Measurements from ENCODE around the gene ZNHIT3.

The ZNHIT3 gene

DNA sequence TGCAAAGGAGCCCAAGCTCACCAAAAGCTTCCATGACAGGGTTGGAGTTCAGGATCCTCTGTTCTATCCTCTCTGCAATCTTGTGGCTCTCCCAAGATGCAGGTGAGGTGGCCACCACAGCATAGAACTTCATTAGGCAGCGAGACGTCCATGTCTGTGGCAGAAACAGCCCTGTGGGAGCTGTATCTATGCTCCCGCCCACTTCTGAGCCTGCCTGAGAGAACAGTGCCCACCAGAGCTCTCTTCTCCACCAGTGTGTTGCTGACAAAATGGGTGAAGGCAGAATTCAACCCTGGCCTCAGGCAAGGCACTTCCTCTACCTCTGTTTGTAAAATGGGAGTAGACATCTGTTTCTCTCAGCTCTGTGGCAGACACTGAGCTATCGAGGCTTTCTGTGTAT, 29.4 kb downstream of the ZNHIT3 start:
- DNase-seq, result no peak

DNA sequence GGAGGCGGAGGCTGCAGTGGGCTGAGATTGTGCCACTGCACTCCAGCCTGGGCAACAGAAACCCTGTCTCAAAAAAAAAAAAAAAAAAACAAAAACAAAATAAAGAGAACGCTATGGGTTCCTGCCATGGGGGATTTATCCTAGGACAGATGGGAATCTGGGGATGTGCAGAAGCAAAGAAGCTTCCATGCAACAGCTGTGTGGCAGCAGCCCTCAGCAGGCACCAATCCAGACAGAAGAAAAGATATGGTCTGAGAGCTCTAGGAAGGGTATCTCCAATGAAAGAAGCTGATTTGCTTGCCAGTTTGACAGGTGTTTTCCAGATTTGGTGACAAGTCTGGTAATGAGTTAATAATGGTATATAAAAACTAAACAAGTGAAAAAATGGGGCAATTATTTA, 36.6 kb downstream of the ZNHIT3 start:
- DNase-seq, result no peak

DNA sequence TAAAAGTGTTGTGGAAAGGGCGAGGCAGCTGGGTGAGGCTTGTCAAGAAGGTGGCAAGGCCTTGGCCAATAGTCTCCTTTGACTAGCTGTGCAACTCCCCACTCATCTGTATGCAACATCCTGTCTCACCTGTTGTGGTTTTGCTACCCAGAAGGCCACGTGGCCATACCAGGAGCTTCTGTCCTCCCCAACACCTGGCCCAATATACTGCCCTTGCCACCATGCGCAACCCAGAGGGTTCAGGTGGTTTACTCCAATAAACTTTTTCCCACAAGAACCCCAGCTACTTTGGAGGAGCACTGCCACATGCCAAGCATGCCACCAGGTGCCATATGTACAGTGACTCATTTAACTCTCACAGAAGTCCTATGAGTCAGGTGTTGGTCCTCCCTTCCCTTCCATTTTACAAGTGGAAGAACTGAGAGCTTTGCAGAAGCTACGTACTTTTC, 38.0 kb downstream of the ZNHIT3 start:
- DNase-seq, result no peak

DNA sequence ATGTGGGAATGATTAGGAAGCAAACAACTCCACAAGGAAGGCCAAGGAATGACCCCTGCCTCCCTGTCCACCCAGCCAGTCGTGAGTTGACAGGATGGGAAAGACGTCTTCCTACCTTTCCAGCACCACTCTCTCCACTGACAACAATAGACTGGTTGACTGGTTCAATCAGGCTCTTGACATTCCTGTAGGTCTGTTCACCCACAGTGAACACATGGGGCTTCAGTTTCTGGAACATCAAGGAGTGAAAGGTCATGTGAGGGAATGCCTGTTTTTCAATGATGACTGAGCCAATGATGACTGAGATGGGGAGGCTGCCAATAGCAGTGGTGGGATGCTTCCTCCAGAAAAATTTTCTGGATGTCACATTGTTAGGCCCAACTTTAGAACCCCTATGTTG, 38.6 kb downstream of the ZNHIT3 start:
- DNase-seq, result no peak

DNA sequence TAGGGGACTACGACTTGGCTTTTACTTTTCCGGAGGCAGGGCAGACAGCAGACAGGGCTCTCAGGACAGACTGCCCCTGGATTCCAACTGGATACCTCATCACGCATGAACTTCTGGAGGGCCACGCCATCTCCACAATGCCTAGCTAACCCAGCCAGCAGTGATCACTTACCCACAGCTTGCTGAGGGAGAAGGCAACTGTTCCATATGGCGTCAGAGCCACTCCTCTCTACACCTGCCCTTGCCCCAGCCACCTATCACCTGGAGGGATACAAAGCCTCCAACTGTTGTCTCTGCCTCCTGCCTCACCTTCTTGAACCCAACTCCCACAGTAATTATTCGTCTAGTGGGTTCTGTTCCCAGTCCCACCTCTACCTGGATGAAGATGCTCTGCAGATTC, 39.4 kb downstream of the ZNHIT3 start:
- DNase-seq, result no peak

DNA sequence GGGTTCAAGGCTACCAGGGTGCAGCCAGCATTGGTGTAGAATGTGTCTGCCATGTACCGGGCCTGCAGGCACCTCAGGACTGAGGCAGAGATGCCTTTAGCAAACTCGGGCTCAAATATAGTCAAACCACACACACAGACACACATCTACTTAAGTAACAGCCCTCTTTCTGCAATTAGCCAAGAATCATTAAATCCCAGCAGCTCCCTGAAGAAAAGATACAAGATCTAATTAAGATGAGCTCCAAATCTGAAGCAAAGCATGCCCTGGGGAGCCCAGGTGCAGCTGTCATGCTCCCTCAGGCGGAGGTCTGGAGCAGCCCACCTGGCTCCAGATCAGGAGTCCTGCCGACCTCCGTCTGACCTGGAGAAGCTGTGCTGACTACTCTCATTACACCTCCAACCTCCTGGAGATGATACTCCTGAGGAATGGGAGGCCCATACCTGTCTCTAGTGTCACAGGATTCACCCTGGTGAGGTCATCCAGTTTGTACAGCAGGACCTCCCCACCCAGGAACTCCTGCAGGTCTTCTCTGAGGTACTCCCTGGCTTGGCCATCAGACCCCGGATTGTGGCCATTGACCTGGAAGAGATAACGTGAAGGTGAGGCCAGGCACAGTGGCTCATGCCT, 41.3 kb downstream of the ZNHIT3 start:
- DNase-seq, result no peak

DNA sequence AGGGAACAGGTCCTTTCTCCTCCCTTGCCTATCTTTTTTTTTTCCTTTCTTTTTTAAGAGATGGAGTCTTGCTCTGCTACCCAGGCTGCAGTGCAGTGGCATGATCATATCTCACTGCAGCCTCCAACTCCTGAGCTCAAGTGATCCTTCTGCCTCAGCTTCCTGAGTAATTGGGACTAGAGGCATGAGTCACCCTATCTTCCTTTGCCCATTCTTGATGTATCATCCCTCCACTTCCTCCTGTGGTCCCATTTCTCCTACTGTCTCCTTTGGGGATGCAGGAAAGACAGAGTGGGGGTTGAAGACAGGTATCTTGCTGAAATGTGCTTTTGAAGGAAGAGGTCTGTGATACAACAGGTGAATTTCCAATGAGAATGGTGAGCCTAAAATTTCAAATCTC, 42.6 kb downstream of the ZNHIT3 start:
- no peak for DNase-seq

DNA sequence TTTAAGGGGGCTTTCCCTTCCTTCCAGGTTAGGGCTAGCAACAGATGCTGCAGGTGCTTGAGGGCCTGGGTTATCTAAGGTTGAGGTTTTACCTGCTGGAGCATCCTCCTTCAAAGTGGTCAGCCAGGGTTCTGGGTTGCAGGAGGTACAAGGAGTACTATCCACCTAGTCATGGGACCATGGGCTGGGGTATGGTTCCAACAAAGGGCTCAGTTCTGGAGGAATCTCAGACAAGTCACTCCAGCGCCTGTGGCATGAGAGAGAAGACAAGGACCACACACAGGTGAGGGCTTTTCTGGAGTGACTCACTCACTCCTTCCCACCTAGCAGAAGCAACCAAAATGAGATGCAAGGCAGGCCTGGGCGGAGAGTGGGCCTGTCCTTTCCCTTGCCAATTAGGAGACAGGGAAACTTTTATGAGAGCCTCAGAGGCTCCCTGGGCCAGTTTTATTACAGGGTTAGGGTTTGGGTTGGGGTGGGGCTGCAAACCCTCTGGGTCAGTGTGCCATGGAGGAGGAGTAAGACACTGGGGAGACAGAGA, 46.0 kb downstream of the ZNHIT3 start:
- no peak for DNase-seq

DNA sequence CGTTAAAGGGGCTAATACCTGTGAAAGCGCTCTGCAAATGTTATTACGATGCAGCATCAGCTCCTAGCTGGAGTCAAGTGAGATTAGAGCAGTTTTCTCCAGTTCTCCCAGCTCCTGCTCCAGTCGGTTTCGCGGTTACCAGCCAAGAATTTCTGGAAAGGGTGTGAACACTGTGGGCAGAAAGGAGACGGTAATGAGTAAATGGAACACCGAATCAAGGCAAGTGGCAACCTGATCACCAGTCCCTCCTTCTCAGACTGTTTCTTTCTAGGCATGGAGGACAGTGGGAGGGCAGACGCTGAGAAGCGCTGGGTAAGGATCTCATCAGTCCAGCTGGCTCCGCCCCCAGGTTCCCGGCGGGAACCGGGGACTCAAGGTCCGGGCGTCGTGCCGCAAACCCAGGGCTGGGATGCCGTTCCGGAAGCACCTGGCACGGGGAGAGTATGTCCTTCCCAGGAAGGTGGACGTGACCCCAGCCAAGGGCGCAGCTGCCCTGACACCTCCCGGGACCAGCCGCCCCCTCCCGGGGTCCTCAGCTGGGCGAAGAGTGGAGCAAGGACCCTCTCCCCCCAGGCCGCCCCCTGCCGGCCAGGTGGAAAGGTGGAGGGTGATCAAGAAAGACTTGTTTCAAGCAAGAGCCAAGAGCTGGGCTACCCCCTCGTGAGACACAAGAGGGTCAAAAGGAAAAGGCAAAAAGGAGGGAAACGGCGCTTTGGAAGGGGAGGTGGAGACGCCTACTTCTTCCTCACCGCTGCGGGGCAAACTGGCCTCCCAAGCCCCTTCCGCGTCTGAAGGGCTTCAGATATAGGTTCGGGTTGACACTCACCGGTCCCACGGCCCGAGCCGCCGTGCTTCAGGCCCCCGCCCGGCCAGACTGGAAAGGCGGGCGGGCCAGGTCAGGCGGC, 47.7 kb downstream of the ZNHIT3 start:
- peak; percentile 53 to 79 for DNase-seq

DNA sequence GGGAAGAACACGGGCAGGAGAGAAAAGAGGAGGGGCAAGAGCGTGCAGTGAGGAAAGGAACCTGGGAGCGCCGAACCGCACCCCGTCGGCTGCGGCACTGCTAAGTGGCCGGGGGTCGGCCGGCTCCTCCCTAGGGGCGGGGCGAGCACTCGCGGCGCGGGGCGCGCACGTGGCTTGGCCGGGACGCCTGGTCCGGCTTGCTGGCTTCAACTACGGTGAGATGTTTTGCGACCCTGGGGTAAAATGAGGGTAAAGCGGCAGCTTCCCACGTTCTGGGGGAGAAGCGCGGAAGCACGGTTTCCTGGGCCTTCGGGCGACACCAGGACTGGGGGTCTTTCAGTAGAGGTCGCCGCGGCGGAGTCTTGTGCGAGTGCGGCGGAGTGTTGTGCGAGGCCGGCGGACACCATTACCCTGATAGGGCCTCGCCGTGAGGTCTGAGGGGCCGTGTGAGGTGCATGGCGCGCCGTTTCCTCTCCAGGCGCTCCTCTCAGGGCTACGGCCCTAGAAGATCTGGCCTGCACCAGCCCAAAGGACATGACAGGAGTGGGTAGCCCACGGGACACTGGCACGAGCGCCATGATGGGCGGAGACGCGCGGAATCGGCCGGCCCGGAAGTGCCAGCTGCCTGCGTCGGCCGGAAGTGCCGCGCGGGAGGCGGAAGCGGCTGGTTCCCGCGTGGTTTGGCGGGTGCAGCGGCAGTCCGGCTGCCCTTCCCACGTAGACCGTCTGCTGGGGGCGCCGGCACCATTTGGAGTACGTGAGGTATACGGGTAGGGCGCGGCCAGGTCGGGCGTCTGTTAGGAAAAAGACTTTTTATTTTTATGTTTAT, 48.6 kb downstream of the ZNHIT3 start, which contains the start of the genes MYO19 and PIGW:
TSS of gene MYO19 (minus strand) at position 29 of the 829 bp plus-strand sequence. CDS start 2,330 bp downstream, outside the sequence.
TSS of gene PIGW (plus strand) at position 148 of the 829 bp plus-strand sequence. CDS start 2,115 bp downstream, outside the sequence.
- peak; percentile 84 to 93 for DNase-seq

DNA sequence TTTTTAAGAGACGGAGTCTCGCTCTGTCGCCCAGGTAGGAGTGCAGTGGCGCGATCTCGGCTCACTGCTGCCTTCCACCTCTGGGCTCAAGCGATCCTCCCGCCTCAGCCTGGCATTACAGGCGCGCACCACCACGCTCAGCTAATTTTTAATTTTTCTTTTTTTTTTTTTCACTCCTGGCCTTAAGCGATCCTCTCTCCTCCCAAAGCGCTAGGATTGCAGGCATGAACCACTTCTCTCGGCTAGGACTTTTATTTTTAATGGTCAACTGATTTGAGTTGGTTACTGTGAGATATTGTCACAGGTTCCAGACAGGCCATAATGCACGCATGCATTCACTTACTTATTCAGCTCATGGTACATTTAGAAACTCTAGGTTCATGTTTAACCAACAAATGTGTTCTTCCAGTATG, 49.2 kb downstream of the ZNHIT3 start:
- no peak for DNase-seq

DNA sequence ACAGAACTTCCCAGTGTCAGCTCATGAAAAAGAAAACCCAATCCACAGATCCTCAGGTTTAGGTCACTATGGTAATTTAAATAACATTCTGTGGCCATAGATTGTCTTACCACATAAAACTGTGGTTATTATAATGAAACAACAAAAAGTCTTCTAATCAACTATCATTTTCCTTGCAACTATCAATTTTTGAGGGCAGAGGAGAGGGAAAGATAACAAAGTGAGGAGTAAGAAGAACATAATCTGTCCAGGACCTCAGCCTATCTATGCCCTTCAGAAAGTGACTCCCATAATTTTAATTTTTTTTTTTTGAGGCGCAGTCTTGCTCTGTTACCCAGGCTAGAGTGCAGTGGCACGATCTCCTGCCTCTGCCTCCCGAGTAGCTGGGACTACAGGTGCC, 54.2 kb downstream of the ZNHIT3 start:
- no peak for DNase-seq

DNA sequence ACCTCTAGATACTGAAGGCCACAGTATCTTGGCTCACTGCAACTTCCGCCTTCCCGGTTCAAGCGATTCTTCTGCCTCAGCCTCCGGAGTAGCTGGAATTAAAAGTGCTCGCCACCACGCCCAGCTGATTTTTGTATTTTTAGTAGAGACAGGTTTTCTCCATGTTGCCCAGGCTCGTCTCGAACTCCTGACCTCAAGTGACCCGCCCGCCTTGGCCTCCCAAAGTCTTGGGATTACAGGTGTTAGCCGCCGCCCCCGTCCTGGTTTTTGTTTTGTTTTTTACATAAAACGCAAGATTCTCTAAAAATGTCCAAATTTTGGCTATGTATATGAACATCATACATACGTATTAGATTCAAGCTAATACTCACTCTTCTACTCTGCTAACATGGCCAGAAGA, 56.3 kb downstream of the ZNHIT3 start:
- no peak for DNase-seq

DNA sequence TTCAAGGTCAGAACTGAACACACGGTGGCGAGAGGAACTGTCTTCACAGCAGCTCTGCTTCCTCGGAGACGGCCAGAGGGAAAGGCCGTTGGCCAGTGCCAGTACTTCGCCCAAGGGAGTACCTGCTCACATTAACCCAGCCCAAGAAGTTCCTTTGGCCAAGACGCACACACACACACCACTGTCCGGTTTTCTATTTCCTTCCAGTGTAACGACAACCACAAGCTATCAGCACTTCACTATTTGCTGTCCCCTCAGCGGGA, 57.5 kb downstream of the ZNHIT3 start:
- peak in 1 of 2 experiments; percentile 65 for DNase-seq

DNA sequence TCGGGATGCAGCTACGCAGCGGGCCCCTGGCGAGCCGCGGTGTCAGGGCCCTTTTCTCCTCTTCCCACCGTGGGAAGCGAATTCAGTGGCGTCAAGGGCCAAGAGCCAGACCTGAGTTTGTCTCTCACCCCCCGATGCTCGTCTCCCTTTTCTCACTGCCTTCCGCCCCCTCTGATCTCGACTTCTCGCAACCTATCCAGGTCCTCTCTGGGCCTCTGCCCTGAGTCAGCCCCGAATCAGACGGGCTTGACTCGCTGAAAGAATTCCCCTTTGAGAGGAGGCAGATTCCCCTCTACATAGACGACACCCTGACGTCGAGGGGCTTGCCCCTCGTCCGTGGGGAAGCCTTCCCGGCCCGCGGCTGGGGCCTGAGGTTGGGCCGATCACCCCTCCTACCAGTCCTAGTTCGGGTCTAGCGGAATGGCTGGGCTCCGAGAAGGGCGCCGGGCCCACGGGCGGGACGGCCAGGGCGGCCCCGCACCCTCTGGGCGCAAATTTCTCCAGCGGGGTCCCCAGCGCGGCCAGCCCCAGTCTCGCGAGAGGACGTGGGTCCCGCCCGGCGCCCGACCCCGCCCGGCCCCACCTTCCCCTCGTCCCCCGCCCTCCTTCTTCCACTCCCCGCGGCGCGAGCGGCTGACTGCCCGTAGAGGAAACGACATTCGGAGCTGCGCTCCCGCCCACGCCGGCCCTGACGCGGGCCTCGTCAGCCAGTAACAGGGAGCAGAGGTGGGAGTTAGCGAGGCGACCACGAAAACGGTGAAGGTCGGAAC, 58.0 kb downstream of the ZNHIT3 start, which contains the start of gene GGNBP2:
TSS of gene GGNBP2 (plus strand) at position 613 of the 770 bp plus-strand sequence. CDS start 806 bp downstream, outside the sequence.
- DNase-seq, result peak; percentile 85 to 91

DNA sequence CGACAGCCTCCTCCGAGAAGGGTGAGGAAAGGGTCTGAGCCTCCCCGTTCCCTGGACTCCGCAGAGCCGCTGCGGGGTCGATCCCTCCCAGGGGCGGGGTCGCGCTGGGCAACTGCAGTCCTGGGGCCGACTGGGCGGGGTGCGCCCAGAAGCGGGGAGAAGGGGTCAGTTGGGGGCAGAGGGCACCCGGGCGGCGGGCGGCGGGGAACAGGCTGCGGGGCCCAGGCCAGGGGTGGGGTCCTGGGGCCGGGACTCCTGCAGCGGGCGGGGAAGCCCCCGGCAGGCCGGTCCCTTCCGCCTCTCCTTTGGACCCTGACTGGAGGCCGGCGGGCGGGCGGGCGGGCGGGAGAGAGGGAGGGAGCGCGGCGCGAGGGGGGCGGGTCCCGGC, 58.6 kb downstream of the ZNHIT3 start:
- peak; percentile 81 to 91 for DNase-seq

All from NCI-H524 (cell line).